Esophagus squamous epithelium (tissue), 4 donors: ENCODE data around the gene DCC.

ENCODE experiments used
- CTCF ChIP-seq, 6 experiments: fragments of 450-650 bp in 4 of 6; fragments of 200-600 bp in 2 of 6; sonication (generic) in 2 of 6; IDR thresholded peaks; one replicate each; pipeline ENCODE4 v1.5.1; 2016 to 2019; ENCODE audit warnings: antibody characterized with exemption in 6 of 6, mild to moderate bottlenecking in 4 of 6, moderate library complexity in 4 of 6
- POLR2A ChIP-seq, 4 donors: fragments of 450-650 bp; IDR thresholded peaks; one replicate each; pipeline ENCODE4 v1.6.1; 2017; ENCODE audit warnings: antibody characterized with exemption in 4 of 4, mild to moderate bottlenecking in 4 of 4, moderate library complexity in 3 of 4

- no peak for TF ChIP-seq POLR2A (IDR thresholded peaks at IDR 0.05)
- no peak for TF ChIP-seq CTCF (IDR thresholded peaks at IDR 0.05)
Observed at GRCh38 chr18:52465391-52465790, 125.4 kb downstream of the DCC start.
